ENCODE measurements around the gene ZCRB1. TPM values are rescaled to one million over a fixed set of nuclear protein-coding genes. Genes with fewer than 3 reads are reported as not detected.

The ZCRB1 gene
- total RNA-seq, 1 donor from 2014 or later, result 65.7 TPM

DNA sequence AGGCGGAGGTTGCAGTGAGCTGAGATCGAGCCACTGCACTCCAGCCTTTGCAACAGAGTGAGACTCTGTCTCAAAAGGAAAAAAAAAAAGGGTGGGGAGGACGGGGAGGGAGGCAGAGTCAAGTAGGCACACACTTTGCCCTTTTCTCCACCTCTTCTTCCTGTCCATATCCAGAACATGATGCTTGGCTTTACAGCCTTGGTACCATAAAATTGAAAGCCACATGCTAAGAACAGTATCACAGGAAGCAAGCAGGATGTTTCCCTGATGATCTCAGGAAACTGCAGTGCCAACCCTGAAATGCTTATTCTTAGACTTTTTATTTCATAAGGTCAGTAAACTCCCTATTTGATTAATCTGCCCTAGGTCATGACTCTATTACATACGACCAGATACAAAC lies 55.3 kb downstream of the ZCRB1 start:
- TF ChIP-seq, protein P1, sequence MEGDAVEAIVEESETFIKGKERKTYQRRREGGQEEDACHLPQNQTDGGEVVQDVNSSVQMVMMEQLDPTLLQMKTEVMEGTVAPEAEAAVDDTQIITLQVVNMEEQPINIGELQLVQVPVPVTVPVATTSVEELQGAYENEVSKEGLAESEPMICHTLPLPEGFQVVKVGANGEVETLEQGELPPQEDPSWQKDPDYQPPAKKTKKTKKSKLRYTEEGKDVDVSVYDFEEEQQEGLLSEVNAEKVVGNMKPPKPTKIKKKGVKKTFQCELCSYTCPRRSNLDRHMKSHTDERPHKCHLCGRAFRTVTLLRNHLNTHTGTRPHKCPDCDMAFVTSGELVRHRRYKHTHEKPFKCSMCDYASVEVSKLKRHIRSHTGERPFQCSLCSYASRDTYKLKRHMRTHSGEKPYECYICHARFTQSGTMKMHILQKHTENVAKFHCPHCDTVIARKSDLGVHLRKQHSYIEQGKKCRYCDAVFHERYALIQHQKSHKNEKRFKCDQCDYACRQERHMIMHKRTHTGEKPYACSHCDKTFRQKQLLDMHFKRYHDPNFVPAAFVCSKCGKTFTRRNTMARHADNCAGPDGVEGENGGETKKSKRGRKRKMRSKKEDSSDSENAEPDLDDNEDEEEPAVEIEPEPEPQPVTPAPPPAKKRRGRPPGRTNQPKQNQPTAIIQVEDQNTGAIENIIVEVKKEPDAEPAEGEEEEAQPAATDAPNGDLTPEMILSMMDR (IDR thresholded peaks at IDR 0.05), result no peak
- peaks cover 6% of the 10 kb centered on the region for H3K9me3 Mint-ChIP-seq (ENCODE audit: unreplicated experiment)

DNA sequence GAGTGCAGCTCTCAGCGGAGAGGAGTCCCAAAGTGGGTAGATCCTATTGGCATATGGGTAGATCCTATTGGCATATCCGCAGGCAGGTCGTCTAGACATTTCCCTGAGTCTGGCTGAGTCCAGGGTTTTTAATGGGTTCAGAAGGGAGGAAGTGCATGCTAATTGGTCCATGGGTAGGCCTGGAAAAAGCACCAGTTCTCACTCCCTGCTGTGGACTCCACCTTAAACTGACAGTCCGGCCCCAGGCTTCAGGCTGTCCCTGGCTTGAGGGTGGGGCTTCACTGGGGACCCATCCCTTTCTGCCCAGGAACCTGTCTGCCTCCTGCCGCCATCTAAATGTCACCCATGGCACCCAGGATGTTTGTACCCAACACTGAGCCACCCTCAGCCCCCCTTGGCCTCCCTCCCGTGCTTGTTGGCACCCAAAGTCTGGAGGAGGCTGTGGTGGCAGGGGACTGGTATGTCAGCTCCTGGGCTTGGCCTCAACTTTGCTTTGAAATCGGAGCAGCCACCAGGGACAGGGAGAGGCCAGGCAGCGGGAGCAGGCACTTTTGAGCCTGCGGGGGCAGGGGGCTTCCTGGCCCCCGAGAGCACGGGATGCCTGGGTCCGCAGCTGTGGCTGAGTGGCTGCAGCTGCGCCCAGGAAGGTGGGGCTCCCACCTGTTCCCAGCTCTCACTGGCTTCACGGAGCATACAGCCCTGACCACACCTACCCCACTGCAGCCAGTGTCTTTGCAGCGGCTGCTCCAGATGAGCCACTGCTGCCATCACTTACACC lies 58.3 kb downstream of the ZCRB1 start:
- Mint-ChIP-seq H3K27ac (ENCODE audit: unreplicated experiment) (no peak overlapping the region), H3K27me3 (ENCODE audit: unreplicated experiment) (peaks cover 21% of the 10 kb centered on the region), H3K36me3 (ENCODE audit: unreplicated experiment) (no peaks in the 10 kb centered on the region), H3K4me1 (ENCODE audit: unreplicated experiment) (no peaks in the 10 kb centered on the region), H3K9me3 (ENCODE audit: unreplicated experiment) (peaks cover 2% of the 10 kb centered on the region), H3K4me3 (ENCODE audit: unreplicated experiment) (no peak overlapping the region)
- no peak for DNase-seq (ENCODE audit: extremely low spot score, unreplicated experiment)
- TF ChIP-seq, protein P1 (IDR thresholded peaks at IDR 0.05), result no peak

More for the DNA sequence above, 55.3 kb downstream of the ZCRB1 start:
- no peak overlapping the region for H3K4me3 Mint-ChIP-seq (ENCODE audit: unreplicated experiment)
- DNase-seq (ENCODE audit: extremely low spot score, unreplicated experiment), result no peak
- no peak overlapping the region for H3K27ac Mint-ChIP-seq (ENCODE audit: unreplicated experiment)
- no peaks in the 10 kb centered on the region for H3K36me3 Mint-ChIP-seq (ENCODE audit: unreplicated experiment)
- no peaks in the 10 kb centered on the region for H3K4me1 Mint-ChIP-seq (ENCODE audit: unreplicated experiment)
- peaks cover 13% of the 10 kb centered on the region for H3K27me3 Mint-ChIP-seq (ENCODE audit: unreplicated experiment)

DNA sequence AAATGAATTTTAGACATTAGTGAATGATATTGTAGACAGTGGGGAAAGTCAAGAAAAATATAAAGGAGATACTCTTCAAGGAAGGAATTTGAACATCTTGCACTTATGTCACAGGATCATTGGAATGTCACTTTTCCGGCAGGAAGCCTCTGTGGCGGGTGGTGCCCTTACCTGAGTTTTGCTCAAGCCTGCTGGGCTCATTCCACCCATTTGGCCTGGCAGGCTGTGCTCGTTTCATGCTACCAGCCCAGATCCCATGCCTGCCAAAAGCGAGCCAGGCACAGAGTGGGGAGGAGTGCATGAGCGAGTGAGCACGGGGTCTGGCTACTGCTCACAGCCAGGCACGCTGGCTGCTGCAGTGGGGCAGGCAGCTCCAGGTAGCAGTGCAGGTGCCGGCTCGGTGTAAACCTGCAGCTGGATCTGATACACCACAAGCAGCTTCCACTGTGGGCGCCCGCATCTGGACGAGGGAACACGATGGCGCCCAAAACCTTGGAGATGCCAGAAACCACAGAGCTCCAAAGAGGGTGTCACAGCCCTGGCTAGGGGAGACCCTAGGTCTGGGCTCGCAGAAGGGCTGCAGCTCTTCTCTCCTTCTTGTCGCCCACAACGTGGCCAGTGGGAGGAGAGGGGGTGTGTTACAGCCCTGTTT lies 59.2 kb downstream of the ZCRB1 start:
- Mint-ChIP-seq H3K9me3 (ENCODE audit: unreplicated experiment) (no peaks in the 10 kb centered on the region), H3K36me3 (ENCODE audit: unreplicated experiment) (no peaks in the 10 kb centered on the region), H3K27ac (ENCODE audit: unreplicated experiment) (no peak overlapping the region), H3K27me3 (ENCODE audit: unreplicated experiment) (peaks cover 21% of the 10 kb centered on the region), H3K4me3 (ENCODE audit: unreplicated experiment) (no peak overlapping the region), H3K4me1 (ENCODE audit: unreplicated experiment) (no peaks in the 10 kb centered on the region)
- no peak for DNase-seq (ENCODE audit: extremely low spot score, unreplicated experiment)
- TF ChIP-seq, protein P1 (IDR thresholded peaks at IDR 0.05), result no peak

DNA sequence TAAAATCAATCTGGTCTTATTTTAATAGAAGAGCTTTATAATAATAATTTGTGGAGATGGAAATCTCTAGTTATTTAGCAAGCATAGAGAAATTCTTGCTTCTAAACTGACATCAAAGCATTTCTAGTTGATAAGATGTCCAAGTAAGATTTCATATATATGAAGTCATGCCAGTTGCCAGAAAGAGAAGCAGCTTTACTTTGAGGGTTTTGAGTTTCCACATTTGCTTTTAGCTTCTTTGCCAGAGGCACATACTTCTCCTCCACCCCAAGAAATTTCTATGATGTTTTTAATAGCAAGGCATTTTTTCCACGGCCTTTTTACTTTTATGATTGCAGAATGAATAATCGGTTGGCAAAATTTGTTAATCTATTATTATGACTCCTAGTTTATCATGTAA lies 63.6 kb downstream of the ZCRB1 start:
- H3K4me1 Mint-ChIP-seq (ENCODE audit: unreplicated experiment), result no peaks in the 10 kb centered on the region
- no peak for DNase-seq (ENCODE audit: extremely low spot score, unreplicated experiment)
- no peaks in the 10 kb centered on the region for H3K9me3 Mint-ChIP-seq (ENCODE audit: unreplicated experiment)

More for the DNA sequence above, 63.6 kb downstream of the ZCRB1 start:
- Mint-ChIP-seq H3K27me3 (ENCODE audit: unreplicated experiment) (peaks cover 15% of the 10 kb centered on the region), H3K4me3 (ENCODE audit: unreplicated experiment) (no peak overlapping the region), H3K36me3 (ENCODE audit: unreplicated experiment) (no peaks in the 10 kb centered on the region), H3K27ac (ENCODE audit: unreplicated experiment) (no peak overlapping the region)
- TF ChIP-seq, protein P1 (IDR thresholded peaks at IDR 0.05), result no peak

Small RNA genes lying within 50 kb of the gene (microRNA-seq; reads per million reads assigned to microRNA genes)
- not detected for gene MIR7851 (ENCODE audit: unreplicated experiment)

Other genes with a start within 250 kb of the ZCRB1 start
- 8.5 and 9.9 TPM in 2 replicates for gene GXYLT1, start 181.2 kb downstream of the ZCRB1 start, total RNA-seq
- 29.6 and 36.7 TPM in 2 replicates for gene YAF2, start 87.8 kb downstream of the ZCRB1 start, total RNA-seq
- 56.6 and 60.7 TPM in 2 replicates for gene PPHLN1, start 73 bp upstream of the ZCRB1 start, total RNA-seq

Measured in osteocyte (in vitro differentiated cells).